HG02970 (cell line): ENCODE measurements around the gene MYO7B.

Source experiments
- ATAC-seq: cut with Tn5 transposase; IDR thresholded peaks from one replicate; pipeline ENCODE4 v1.9.1; 2021; ENCODE audit warnings: mild to moderate bottlenecking, moderate library complexity, moderate number of reproducible peaks; ENCODE audit not compliant: unreplicated experiment, low FRiP score

Gene MYO7B

DNA sequence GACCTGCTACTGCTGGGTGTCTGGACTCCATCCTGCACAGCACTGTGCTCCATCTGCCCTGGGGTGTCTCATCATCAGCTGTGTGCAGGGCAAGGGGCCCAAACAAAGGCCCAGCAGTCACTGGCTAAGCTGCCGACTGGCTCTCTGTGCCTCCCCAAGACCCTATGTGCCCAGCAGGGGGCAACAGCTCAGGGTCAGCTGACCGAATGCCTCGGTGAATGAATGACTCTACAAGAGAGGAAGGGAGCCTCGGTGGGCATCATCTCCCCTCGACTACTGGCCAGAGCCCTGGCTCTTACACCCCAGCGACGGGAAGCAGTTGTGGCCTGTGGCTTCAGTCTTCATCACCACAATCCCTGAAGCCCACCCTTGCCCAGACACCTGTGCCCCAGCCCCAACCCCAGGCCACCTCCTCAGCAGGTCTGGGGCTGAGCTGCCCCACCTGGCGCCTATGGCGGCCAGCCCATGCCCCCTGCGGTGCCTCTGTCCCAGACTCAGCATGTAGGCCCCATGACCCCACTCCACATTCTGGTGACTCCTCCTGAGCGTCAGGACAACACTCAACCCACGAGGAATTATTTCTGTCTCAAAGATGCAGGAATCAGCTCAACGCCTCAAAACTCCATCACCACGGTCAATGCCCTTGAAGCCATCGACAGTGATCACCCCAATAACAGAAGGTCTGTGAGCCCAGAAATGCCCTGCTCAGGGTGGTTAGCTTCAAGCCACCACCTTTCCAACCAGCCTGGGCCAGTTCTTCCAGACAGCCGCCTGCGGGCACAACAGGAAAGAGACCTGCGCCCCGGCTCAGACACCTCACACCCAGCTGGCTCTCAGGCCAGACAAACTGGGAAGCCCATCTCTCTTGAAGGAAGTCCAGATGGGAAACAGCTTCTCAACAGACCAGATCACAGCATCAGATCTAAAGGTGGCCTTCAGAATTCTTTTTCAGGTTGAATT is 108.9 kb downstream of the MYO7B start:
- ATAC-seq = no peak

DNA sequence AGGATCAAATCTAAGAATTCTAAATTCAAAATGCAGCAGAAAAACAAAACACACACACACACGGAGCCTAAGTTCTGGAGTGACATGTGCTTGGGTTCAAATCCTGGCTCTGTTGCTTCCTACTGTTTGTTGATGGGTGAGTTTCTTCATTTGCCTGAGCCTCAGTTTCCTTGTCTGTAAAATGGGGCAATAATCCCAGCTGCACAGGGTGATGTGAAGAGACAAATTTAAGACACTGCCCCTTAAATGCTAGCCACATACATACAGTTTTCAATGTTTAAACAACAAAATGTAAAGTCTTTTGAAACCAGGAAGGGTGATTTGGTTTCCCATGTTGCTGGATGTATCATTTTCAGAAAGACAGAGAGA is 109.5 kb downstream of the MYO7B start:
- ATAC-seq = no peak

DNA sequence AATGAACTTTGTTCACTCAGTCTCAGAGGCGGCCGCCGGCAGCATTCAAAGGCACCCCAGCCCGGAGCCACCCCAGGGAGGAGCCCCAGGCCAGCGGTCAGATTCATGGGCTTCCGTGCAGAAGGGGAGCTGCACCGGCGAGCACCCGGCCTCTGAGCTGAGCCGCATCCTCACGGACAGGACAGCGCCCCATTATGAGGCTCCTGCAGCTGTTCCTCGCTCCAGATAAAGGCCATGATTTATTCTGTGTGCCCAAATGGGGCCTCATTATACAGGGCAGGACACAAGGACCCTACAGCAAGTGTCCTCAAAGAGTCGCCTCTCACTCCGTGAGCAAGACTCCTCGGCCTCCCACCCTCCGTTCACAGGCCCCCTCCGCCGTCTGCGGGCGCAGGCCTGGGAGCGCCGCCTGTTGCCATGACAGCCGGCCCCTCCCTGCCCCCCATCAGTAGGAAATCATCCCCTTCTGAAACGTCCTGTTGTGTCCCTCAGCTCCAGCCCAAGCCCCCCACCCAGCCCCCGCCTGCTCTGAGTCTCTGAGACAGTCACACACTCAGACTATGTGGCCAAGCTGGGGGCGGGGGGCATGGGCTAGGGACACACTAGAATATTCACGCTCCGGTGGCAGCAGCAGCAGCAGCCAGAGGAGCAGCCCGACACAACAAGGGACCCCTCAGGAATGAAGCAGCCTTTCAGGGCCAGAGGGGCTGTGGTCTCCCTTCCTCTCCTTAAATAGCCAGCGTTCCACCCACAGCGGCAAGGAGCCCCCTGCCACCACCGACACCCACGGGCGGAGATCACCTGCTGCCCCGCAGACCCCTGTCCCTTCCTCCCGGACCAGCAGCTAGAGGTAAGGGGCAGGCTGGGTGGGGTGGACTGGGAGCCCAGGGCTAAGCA is 110.2 kb downstream of the MYO7B start, which contains the start of gene GPR17:
TSS of gene GPR17 (plus strand) at position 759 of the 897 bp plus-strand sequence. CDS start 4,583 bp downstream, outside the sequence.
- no peak for ATAC-seq

DNA sequence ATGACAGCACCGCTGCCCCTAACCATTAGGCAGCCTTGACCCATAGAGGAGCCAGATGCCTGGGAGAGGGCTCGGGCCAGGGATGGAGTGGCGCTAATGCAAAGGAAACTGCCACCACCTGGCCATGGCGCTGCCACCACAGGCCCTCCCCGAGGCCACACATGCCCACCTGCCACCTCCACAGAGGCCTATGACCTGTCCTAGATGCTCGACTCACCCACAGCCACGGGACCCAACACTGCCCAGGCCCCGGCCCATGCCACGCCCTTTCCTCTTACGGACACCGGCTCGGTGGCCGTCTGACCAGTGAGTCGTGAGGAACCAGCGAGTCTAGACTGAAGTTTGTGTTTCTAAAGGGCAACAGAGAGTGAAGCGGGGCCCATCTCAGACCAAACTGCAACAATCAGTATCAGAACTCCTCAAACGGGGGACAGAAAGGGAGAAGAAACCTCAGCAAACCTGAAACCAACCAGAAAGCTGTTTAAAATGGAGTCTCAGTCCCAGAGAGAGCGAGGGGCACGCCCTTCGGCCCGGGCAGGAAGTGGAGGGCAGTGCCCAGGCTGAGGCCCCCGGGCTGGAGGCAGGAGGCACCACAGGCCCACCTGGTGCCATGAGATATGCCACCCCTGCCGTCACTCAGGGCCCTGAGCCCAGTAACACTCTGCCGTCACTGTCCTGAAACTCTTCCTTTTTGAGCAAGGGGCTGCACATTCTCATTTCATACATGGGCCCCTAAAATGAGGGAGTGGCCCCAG is 111.2 kb downstream of the MYO7B start:
- ATAC-seq = no peak

DNA sequence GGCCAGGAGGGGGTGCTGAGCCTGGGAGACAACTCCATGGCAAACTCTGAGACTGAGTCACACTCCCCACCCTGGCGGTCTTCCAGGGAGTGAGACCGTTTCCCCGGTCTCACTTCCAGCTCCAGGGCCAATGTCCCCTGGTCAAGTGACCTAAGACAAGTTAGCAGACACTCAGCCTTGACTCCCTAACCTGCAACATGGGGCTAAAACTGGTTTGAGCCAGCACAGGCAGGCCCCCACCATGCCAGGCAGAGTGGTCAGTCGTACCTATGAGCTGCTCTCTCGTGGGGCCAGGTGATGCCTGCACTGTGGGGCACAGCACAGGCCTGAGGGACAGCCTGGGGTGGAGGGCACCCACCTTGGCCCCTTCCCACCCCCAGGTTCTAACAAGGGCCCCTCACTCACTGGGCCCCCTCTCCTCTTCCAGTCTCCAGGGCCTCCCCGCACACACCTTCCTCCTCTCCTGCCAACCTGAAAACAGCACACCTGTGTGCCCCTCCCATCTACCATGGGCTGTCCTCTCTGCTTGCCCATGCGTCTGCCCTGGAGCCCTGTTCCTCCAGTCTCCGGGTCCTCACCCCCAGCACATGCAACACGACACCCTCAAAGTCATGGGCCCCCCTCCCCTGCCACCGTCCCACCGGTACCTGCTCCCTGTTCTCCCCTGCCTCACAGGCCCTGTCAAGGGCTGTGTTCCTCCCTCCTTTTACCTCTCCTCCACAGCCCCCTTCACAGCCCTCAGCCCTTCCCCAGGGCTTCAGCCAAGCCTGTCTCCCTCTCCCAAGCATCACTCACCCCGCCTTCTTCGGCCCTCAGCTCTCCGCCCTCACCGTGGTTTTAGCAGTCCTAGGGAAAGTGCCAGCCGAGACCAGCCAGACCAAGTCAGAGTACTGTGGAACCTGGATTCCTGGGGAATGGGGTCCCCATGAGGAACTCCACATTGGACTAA is 112.0 kb downstream of the MYO7B start:
- no peak for ATAC-seq

DNA sequence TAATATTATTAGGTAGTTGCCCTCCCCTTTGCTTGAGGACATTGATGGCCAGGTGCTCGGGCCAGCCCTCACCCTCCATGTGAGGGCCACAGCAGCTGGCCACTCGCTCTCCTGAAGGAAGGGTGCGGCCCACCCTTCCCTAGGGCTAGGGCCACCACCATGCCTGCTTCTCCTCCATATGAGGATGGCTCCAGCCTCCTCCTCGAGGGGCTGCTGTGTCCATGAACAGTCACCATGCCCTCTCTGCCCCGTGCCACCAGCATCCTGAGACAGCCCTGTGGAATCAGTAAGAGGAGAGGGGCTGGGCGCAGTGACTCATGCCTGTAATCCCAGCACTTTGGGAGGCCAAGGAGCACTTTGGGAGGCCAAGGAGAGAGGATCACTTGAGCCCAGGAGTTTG is 112.8 kb downstream of the MYO7B start:
- ATAC-seq = no peak

DNA sequence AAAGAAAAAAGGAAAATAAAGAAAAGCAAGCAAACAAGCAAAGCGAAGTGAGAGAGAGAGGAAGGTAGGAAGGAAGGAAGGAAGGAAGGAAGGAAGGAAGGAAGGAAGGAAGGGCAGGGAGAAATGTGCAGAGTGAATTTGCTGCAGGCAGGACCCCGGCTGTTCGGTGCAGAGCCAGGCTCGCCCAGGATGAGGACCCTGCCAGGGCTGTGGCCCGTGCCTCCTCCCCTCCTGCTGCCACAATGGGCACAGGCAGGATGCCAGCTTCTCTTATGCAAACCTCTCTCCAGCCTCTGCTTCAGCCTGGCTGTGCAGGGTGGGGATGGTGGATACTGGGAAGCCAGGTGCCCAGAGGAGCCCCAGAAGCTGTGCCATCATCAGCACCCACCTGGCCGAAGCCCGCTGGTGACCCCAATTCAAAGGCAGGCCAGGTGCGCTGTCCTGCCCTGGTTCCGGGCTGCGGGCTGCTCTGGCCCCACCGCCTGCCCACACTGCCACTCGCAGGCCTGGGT is 113.7 kb downstream of the MYO7B start:
- no peak for ATAC-seq

DNA sequence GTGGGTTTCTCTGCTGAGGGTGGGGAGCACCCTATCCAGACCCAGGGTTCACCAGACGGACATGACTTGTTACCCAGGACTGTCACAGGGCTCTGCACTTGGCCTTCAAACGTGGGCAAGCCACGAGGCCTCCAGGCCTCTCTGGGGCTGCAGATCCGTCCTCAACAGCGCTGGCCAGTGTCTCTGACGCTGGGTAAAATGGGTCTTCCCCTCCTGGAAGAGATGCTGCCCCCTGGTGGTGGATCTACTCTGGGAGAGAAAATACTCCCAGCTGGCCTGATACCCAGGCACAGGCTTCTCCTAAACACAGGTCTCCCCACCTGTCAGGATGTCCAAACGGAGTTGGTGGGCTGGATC is 114.2 kb downstream of the MYO7B start:
- ATAC-seq = no peak

DNA sequence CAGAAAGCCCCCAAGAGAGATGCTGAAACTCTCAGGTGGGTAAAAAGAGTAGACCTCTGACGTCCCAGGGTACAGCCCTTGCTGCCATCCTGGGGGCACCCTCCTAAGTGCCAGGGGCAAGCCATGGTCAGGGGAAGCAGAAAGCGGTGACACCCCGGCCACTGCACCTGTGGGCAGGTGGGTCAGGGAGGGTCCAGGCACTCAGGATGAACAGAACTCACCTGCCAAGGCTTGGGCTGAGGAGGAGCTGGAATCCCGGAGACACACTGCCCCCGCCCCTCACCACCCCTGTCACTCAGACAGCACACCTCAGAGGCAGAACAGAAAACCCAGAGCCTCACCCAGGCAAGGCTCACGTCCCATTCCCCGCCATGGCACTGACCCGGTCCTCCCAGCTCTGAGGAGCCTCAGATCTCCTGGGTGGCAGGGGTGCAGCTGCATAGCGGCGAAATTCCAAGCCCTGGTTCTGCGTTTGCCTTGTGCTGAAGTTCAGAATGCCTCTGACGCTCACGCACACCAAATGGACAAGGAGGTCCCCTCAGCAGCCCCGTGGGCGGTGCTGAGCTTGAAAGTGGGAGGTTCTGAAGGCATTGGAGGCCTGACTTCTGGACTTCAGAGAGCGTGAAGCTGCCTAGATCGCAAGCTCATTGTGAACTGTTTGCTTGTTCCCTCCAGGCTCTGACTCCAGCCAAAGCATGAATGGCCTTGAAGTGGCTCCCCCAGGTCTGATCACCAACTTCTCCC is 114.7 kb downstream of the MYO7B start:
- no peak for ATAC-seq

DNA sequence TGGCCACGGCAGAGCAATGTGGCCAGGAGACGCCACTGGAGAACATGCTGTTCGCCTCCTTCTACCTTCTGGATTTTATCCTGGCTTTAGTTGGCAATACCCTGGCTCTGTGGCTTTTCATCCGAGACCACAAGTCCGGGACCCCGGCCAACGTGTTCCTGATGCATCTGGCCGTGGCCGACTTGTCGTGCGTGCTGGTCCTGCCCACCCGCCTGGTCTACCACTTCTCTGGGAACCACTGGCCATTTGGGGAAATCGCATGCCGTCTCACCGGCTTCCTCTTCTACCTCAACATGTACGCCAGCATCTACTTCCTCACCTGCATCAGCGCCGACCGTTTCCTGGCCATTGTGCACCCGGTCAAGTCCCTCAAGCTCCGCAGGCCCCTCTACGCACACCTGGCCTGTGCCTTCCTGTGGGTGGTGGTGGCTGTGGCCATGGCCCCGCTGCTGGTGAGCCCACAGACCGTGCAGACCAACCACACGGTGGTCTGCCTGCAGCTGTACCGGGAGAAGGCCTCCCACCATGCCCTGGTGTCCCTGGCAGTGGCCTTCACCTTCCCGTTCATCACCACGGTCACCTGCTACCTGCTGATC is 115.4 kb downstream of the MYO7B start:
- ATAC-seq = no peak

DNA sequence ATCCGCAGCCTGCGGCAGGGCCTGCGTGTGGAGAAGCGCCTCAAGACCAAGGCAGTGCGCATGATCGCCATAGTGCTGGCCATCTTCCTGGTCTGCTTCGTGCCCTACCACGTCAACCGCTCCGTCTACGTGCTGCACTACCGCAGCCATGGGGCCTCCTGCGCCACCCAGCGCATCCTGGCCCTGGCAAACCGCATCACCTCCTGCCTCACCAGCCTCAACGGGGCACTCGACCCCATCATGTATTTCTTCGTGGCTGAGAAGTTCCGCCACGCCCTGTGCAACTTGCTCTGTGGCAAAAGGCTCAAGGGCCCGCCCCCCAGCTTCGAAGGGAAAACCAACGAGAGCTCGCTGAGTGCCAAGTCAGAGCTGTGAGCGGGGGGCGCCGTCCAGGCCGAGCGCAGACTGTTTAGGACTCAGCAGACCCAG is 115.9 kb downstream of the MYO7B start:
- no peak for ATAC-seq

DNA sequence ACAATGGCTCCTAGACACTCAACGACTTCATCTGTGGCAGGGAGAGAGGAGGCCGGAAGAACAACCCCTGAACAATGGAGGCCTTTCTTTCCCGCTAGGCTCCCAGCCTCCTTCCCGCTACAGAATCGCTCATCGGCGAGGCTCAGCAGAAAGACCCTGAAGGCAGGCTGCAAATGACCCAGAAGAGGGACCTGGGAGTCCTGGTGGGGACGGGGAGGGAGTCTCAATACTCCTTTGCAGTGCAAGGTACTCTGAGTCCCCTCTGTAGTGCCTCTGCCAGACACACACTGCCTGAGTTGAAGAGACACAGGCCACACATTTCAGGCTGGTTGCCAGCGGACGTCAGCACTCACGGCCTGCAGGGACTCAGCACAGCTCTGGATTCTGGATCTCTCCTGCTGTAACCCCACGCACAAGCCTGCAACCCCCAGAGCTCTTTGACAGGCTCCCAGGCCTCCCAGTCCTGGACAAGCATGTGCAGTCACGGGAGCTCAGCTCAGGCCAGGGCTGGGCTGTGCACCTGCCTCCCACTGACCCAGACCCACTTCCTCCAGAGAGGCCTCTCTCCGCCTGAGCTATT is 116.6 kb downstream of the MYO7B start:
- no peak for ATAC-seq

DNA sequence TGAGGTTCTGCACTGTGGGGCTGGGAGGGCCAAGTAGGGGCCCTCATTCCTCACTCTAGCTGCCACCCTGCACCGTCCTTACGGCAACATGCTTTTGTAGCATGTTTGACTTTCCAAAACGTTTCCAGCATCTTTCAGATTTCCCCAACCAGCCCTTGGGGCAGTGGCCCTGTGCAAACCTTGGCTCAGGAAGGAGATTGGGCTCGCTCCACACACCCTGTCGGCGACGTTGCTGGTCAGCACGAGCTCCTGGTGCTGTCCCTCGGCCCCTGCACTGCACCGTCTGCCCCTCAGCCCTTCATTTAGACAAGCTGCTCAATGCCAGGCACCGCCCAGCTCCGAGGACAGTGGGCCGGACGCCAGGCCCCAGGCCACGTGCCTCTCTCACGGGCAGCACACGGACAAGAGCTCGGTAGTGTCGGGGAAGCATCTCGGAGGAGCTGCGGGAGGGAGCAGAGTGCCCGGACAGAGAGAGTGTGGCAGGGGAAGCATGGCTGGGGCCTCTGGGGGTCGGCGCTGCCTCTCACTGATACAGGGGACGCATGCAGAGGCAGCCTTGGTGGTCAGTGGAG is 117.4 kb downstream of the MYO7B start:
- no peak for ATAC-seq

DNA sequence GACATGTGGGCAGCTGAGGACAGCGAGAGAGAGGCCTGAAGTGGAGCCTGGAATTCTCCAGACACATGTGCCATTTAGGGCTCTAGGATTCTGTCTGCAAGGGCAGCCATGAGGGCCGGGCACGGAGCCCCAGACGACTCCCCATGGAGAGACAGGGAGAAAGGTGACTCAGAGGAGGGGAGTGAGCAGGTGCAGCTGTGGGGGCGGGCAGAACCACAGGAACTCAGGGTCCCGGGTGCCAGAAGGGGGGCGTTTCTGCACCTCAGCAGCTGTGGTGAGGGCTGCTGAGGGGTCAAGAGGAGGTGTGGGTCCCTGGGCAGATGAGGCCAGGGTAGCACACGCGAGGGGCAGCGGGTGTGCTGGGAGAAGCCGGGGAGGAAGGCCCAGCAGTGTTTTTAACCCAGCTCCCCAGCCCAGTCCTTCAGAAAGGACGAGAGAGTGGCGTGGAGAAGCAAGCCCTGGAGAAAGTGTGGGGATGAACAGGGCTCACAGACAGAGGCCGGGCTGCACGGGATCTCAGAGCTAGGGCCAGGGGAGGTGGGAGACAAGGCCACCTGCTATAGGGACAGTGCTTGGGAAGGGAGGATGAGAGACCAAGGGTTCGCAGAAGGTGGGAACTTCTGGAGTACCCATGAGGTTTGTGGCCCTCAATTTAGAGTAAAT is 118.1 kb downstream of the MYO7B start:
- no peak for ATAC-seq

DNA sequence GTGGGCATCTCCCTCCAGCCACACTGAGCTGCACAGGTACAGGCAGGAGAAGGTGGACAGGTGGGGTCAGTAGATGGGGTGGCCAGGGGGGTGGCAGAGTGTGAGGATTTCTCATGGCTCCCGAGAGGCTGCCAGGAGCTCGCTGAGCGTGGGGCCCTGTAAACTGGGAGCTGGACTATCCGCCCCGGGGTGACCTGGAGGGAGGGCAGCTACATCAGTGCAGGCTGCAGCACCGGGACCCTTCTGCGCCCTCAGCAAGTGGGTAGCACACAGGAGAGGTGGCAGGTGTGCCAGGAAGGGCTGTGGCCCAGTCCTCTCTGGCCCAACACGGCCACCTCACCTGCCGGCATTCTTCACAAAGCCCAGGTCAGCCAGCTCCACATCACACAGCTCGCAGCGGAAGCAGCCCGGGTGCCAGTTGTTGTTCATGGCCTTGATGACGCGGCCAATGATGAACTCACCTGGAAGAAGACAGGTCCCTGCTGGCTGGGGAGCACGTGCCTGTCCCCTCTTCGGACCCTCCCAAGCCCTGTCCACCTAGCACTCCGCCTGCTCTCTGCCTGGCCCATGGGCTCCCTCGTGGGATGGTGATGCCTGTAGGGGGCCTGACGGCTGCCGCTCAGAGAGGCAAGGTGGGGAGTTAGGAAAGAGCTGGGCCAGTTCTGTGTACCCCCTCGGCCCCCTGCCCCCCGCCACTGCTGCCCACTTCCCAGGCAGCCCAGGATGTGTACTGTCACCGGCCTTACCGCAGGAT is 118.8 kb downstream of the MYO7B start:
- ATAC-seq = no peak

DNA sequence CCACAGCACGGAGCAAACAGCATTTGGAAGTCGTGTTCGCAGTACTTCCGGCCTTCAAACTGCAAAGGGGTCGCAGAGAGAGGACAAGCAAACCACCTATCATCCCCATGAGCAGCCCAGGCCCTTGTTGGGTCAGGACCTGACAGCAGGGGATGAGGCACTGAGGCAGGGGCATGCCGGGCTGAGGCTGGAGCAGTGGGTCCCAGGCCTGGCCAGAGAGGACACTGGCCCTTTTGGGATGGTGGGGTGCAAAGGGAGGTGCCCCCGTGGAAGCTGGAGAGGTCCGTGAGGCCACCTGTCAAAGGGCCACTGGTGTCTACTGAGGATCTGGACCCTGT is 119.3 kb downstream of the MYO7B start:
- ATAC-seq = no peak
